Measurements from ENCODE around the gene FOXL2NB.

DNA sequence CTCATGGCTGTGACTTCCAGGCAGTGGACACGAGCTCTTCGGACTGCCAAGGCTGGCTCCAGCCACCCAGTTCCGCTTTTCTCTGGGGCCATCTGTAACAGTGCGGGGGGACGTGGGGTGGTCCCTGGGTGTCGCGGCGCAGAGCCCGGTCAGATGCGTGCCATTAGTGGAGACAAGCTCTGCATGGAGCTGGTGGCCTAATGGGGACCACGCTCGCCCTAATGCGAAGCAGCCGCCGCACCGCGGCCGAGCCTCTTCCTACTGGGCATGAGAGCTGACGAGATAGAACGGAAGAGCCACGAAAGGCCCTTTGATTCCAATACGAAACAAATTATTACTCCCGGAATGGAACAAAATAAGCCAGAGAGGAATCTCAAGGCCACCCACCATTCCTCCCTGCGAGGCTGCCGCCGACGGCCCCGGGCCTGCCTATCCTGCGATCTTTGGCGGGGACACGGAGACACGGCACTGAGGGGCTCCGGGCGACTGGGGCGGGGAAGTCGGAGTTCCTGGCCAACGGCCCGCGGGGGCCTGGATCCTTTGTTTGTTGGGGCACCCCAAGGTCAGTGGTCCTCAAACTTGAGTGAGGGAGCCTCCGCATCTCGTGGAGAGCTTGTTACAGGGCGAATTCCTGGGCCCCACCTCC lies 18.2 kb upstream of the FOXL2NB start:
- TF ChIP-seq, protein P1, sequence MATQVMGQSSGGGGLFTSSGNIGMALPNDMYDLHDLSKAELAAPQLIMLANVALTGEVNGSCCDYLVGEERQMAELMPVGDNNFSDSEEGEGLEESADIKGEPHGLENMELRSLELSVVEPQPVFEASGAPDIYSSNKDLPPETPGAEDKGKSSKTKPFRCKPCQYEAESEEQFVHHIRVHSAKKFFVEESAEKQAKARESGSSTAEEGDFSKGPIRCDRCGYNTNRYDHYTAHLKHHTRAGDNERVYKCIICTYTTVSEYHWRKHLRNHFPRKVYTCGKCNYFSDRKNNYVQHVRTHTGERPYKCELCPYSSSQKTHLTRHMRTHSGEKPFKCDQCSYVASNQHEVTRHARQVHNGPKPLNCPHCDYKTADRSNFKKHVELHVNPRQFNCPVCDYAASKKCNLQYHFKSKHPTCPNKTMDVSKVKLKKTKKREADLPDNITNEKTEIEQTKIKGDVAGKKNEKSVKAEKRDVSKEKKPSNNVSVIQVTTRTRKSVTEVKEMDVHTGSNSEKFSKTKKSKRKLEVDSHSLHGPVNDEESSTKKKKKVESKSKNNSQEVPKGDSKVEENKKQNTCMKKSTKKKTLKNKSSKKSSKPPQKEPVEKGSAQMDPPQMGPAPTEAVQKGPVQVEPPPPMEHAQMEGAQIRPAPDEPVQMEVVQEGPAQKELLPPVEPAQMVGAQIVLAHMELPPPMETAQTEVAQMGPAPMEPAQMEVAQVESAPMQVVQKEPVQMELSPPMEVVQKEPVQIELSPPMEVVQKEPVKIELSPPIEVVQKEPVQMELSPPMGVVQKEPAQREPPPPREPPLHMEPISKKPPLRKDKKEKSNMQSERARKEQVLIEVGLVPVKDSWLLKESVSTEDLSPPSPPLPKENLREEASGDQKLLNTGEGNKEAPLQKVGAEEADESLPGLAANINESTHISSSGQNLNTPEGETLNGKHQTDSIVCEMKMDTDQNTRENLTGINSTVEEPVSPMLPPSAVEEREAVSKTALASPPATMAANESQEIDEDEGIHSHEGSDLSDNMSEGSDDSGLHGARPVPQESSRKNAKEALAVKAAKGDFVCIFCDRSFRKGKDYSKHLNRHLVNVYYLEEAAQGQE (IDR thresholded peaks at IDR 0.05; ENCODE audit: low read depth, low read length), result no peak
- TF ChIP-seq CREB1 (IDR thresholded peaks at IDR 0.05; ENCODE audit: low read depth) (no peak), ZNF622 (IDR thresholded peaks at IDR 0.05) (no peak), YY1 (IDR thresholded peaks at IDR 0.05; ENCODE audit: low read depth, low read length) (no peak), ZNF384 (IDR thresholded peaks at IDR 0.05; ENCODE audit: borderline replicate concordance, low read depth, low read length) (no peak), NFXL1 (IDR thresholded peaks at IDR 0.05; ENCODE audit: borderline replicate concordance) (no peak), FOS (IDR thresholded peaks at IDR 0.05; ENCODE audit: borderline replicate concordance, extremely low read depth, insufficient read length) (no peak)
- TF ChIP-seq, protein P2, sequence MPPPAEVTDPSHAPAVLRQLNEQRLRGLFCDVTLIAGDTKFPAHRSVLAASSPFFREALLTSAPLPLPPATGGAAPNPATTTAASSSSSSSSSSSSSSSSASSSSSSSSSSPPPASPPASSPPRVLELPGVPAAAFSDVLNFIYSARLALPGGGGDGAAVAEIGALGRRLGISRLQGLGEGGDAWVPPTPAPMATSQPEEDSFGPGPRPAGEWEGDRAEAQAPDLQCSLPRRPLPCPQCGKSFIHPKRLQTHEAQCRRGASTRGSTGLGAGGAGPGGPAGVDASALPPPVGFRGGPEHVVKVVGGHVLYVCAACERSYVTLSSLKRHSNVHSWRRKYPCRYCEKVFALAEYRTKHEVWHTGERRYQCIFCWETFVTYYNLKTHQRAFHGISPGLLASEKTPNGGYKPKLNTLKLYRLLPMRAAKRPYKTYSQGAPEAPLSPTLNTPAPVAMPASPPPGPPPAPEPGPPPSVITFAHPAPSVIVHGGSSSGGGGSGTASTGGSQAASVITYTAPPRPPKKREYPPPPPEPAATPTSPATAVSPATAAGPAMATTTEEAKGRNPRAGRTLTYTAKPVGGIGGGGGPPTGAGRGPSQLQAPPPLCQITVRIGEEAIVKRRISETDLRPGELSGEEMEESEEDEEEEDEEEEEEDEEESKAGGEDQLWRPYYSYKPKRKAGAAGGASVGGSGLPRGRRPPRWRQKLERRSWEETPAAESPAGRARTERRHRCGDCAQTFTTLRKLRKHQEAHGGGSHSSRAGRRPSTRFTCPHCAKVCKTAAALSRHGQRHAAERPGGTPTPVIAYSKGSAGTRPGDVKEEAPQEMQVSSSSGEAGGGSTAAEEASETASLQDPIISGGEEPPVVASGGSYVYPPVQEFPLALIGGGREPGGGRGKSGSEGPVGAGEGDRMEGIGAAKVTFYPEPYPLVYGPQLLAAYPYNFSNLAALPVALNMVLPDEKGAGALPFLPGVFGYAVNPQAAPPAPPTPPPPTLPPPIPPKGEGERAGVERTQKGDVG (CRISPR knock-in tag; IDR thresholded peaks at IDR 0.05), result no peak
- TF ChIP-seq, protein P3, sequence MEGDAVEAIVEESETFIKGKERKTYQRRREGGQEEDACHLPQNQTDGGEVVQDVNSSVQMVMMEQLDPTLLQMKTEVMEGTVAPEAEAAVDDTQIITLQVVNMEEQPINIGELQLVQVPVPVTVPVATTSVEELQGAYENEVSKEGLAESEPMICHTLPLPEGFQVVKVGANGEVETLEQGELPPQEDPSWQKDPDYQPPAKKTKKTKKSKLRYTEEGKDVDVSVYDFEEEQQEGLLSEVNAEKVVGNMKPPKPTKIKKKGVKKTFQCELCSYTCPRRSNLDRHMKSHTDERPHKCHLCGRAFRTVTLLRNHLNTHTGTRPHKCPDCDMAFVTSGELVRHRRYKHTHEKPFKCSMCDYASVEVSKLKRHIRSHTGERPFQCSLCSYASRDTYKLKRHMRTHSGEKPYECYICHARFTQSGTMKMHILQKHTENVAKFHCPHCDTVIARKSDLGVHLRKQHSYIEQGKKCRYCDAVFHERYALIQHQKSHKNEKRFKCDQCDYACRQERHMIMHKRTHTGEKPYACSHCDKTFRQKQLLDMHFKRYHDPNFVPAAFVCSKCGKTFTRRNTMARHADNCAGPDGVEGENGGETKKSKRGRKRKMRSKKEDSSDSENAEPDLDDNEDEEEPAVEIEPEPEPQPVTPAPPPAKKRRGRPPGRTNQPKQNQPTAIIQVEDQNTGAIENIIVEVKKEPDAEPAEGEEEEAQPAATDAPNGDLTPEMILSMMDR (IDR thresholded peaks at IDR 0.05 in 2 of 3, conservative IDR thresholded peaks at IDR 0.05 in 1 of 3; ENCODE audit: control insufficient read depth in 2 of 3, extremely low read depth in 1 of 3, insufficient read depth in 1 of 3, low read depth in 3 of 3, low read length in 3 of 3), result no peak
- TF ChIP-seq, protein P4, sequence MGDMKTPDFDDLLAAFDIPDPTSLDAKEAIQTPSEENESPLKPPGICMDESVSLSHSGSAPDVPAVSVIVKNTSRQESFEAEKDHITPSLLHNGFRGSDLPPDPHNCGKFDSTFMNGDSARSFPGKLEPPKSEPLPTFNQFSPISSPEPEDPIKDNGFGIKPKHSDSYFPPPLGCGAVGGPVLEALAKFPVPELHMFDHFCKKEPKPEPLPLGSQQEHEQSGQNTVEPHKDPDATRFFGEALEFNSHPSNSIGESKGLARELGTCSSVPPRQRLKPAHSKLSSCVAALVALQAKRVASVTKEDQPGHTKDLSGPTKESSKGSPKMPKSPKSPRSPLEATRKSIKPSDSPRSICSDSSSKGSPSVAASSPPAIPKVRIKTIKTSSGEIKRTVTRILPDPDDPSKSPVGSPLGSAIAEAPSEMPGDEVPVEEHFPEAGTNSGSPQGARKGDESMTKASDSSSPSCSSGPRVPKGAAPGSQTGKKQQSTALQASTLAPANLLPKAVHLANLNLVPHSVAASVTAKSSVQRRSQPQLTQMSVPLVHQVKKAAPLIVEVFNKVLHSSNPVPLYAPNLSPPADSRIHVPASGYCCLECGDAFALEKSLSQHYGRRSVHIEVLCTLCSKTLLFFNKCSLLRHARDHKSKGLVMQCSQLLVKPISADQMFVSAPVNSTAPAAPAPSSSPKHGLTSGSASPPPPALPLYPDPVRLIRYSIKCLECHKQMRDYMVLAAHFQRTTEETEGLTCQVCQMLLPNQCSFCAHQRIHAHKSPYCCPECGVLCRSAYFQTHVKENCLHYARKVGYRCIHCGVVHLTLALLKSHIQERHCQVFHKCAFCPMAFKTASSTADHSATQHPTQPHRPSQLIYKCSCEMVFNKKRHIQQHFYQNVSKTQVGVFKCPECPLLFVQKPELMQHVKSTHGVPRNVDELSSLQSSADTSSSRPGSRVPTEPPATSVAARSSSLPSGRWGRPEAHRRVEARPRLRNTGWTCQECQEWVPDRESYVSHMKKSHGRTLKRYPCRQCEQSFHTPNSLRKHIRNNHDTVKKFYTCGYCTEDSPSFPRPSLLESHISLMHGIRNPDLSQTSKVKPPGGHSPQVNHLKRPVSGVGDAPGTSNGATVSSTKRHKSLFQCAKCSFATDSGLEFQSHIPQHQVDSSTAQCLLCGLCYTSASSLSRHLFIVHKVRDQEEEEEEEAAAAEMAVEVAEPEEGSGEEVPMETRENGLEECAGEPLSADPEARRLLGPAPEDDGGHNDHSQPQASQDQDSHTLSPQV (IDR thresholded peaks at IDR 0.05), result no peak
